GM10847 (cell line): ENCODE results near the gene FAM9A.

Experiments used
- POLR2A ChIP-seq: IDR thresholded peaks from 2 replicates; pipeline ENCODE4 v1.6.1; 2011; ENCODE audit not compliant: insufficient read length; ENCODE audit errors: extremely low read depth

The FAM9A gene

DNA sequence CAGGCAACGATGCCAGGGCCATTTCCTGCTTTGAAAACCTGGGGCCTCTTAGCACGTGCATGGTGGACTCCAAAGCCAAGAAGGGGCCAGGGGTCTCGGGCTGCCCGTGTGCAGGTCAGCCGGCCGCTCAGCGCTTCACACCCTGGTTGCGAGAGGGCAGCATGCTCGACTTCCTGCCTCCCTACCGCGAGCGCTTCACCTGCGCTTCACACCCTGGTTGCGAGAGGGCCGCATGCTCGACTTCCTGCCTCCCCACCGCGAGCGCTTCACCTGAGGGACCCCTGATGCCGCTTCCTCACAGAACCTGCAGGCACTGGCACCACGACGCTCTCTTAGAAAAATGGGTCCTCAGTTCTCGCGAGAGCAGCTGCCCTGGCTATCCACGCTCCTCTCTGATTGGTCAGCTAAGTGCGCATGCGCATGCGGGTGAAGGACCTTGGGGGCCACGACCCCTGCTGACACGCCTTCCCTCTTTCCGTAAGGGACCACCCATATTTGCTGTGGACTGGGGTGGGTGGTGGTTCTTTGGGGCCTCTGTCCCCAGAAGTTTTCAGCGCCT, at the start of gene FAM9A:
TSS of gene FAM9A (minus strand) at position 343 of the 559 bp plus-strand sequence. CDS start 1,212 bp downstream, outside the sequence.
- TF ChIP-seq POLR2A, result no peak

DNA sequence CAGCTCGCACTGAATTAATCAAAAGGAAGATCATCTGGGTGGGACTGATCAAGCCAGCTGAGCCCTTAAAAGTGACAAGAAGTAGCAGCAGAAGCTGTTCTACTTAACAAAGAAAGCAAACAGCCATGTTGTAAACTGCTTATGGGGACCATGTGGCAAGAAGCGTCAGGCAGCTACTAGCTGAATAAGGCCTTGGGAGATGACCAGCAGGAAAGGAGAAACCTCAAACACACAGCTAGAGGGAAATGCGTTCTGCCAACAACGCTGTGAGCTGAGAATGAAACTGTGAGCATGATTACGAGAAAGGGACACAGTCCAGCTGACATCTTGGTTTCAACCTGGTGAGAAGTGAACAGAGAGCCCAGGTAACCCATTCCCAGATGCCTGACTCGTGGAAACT, 49.3 kb upstream of the FAM9A start:
- TF ChIP-seq POLR2A, result no peak

DNA sequence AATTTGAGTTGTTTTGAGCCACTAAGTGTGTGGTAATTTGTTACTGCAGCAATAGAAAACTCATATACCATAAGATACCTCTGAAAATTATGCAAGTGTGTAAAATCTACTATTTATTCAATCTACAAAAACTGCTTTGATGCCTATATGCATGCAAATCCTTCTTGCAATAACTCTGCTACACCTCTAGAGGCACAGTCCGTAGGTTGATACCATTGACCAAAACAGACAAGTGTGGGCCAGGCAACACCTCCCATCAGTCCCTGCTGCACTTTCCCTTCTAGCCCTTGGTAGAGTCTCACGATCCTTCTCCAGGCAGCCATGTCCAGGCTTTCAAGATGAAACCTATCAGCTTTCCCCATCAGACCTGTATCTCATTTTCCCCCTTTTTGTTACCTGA, 48.8 kb upstream of the FAM9A start:
- no peak for TF ChIP-seq POLR2A

DNA sequence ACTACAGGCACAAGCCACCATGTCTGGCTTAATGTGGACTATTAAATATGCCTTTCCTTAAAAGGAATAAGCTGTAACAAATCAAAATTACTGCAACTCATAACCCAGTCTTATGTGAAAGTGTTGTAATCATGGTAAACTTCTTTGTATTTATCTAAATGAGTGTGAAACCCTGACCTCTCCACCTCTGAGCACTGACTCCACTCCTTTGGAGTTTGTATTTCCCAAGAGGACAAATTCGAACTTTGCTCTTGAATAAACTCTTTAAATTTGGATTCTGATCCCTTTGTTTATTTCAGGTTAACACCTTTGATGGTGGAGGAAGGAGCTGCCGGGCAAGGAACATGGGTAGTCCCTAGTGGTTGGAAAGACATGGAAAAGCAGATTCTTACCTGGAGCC, 48.3 kb upstream of the FAM9A start:
- TF ChIP-seq POLR2A, result no peak

DNA sequence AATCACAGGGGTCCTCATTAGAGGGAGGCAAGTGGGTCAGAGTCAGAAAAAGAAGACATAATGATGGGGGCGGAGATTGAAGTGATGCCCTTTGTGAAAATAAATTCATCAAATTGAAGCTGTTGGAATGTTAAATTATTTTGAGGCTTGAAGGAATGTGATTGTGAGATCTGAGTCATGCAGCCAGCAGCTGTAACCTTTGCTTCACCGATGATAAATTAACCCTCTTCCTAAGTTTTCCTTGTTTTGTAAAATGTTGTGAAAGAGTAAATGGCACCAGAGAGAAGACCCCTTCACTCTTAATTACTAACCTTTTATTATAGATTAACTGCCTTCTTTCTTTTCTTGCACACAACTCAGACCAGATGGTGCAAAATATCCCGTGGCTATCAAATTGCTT, 47.7 kb upstream of the FAM9A start:
- no peak for TF ChIP-seq POLR2A

DNA sequence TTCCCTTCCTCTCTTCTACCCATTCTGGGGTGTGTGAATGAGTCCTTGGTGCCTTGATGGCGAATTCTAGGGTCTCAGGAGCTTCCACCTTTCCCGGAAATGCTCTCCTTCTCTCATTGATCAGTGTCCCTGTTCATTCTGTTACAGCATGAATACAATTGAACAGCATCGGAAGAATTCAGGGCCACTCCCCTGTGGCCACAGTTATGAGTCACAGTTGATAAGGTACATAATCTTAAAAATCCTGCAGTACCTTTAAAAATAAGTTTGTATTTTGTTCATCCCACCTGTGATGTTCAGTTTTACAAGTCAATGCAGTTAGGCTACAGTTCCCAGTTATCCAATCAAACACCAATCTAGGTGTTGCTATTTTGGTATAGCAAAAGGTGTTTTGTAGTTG, 47.3 kb upstream of the FAM9A start:
- TF ChIP-seq POLR2A, result no peak

DNA sequence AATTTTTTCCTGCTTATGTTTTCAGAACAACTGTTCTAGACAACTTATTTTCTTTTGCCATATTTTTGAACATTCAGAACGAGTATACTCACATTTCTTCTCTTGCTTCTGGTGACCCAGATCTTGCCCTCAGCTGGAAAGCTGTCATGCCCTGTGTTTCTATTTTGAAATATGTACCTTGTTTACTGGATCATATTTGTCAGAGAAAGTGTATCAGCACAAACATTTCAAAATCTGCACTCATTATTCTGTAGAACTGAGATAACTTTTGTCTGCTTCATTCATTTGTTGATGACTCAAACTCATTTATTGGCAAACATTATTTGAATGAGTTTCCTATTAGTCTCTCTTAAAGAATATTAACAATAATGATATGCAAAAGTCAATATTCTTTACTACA, 46.2 kb upstream of the FAM9A start:
- no peak for TF ChIP-seq POLR2A

DNA sequence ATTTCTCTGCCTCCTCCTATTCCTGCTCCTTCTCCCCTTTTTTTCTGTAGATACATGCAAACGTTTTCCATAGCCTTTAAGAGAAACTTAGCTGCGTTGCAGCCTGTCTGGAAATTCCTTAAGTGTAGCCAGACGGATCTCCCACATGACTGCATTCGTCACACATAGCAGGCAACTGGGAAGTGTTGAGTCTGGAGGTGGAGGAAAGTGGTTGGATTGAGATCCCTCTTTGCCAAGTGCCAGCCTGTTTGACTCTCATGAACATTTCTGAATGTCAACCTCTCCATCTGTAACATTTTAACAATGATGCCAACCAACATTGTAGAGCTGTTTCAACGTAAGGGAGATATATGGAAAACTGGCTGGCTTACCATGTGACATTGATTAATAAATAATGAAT, 45.1 kb upstream of the FAM9A start:
- no peak for TF ChIP-seq POLR2A

DNA sequence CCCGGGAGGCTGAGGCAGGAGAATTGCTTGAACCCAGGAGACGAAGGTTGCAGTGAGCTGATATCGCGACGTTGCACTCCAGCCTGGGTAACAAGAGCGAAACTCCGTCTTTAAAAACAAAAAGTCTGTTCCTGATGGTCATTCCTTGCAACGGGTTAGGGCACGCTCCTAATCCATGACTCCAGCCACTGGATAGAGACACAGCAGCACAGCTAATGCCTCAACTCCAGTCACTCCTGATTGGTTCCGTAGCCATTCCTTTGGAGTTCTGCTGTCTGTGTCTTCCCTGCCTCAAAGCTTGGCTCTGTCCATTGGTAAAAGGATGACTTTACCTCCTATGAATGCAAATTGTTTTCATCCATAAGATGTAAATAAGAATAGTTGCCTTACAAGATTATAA, 44.3 kb upstream of the FAM9A start:
- TF ChIP-seq POLR2A, result no peak

DNA sequence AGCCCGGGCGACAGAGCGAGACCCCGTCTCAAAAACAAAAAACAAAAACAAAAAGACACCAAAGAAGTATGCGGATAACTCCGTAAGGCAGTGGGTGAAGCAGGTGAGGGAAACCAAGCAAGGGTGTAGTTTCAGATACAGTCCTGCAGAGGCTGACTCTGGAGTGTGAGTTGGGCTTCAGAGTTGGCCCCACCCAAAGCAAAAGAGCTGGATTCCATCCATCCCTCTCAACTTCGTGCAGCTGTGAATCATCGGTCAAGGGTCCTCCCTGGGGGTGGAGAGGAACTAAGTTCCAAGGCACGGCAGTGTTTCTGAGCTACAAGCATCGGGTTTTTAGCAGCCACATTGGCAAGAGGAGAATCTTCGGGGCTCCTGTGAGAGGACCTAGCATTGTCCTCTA, 43.9 kb upstream of the FAM9A start:
- no peak for TF ChIP-seq POLR2A

DNA sequence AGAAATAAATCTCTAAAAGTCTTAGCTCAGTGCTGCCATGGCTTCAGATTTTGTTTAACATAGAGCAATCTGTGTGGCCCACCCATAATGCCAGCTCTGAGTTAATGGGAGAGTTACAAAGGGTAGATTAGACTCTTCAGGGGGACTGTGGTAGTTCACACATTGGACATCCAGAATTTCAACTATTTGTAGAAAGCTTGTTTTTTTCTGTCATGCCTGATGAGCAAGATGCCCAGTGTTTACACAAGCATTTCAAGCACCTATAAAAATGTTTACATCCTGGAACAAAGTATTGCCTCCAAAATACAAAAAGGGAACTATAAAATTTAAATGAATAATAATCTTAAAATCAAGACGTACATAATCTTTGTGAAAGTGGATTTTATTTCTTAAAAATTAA, 43.0 kb upstream of the FAM9A start:
- no peak for TF ChIP-seq POLR2A

DNA sequence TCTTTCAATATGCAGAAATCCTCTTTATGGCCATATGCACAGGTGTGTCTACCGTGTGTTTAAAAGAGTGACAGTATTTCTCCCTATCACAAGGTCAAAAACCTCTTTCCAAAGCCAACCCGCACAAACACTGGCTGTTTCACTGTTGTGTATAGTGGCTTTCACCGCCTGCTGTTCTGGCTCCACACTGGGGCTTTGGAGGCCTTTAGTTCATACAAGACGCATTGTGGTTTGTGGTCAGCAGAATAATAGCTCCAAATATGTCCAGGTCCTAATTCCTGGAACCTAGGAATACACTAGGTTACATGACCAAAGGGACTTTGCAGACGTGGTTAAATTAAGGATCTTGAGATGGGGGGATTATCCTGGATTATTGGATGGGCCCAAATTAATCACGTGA, 40.7 kb upstream of the FAM9A start:
- no peak for TF ChIP-seq POLR2A

DNA sequence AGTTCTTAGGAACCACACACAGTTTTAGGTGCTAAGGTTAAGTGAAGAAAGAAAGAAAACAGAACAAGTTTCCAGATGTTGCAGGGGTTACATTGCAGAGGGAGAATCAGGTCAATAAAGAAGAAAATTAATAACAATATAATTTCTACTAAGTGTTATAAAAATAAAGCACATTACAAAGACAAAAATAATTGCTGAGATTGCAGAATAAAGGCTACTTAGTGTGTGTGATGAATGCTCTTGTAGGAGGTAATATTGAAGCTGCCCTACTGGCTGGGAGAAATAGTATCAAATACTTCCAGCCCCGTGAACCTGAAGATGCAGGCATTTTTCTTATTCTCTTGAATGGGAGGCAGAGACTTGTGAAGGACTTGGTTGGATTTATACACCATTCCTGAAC, 33.2 kb upstream of the FAM9A start:
- TF ChIP-seq POLR2A, result no peak

DNA sequence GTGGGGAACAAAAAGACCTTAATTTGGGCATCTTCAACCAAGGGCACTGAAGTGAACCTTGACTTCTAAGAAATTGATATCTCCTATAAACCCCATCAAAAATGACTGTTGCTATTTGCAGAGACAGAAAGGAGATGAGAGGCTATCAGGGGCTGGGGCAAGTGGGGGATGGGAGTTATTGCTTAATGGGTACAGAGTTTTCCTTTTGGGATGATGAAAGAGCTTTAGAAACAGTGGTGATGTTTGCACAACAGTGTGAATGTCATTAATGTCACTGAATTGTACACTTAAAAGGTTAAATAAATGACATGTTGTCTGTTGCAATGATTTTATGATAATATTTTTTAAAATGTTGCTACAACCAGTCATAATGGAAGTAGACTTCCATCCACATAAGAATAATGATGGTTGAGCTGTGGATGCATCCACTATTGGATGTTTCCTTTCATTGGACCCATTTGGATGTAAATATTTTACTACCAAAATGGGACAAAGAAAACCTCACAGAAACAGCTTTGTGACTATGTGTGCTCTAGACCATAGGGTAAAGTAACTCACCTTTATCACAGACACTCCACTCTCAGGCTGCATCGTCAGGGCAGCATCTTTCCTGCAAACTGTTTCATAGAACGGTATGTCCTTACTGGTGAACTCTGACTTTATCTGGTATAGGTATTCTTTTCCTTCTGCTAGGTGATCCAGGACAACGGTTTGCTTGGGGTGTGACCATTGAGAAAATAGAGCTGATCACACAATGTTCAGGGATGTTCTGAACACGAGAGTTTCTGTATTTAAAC, 31.6 kb upstream of the FAM9A start:
- TF ChIP-seq POLR2A, result no peak

DNA sequence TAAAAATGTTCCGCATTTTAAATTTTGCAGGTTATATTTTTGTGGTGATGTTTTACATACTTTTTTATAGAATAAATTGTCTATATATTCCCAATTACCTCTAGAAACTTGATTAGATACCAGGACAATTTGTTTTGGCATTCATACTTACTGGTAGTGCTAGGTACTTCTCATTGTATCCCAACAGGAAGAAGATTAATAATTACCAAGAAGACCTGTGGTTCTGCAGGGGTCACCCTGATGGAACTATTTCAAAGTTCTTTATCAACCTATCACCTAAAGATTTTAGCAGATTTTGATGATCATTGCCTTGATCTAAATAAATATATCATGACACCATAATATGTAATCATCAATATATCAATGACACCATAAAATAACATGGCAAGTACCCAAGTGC, 22.5 kb upstream of the FAM9A start:
- no peak for TF ChIP-seq POLR2A

DNA sequence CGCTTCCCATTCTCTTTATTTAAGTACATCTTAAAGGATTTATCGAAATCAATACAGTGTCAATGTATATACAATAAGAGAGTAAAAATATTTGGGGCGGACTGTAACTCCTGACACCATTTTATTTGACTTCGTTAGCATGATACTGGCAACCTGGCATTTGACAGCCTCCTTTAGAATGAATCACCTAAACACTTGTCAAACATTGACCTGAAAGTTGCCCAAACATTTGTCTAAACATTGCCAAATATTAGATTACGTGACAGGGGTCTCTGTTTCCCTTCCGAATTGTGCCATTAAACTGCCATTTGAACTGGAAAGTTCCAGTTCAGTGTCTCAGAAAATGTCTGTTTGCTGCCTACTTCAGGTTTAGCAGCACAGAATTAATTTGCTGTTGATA, 20.8 kb upstream of the FAM9A start:
- no peak for TF ChIP-seq POLR2A
